ENCODE measurements around the gene ANK2.

DNA sequence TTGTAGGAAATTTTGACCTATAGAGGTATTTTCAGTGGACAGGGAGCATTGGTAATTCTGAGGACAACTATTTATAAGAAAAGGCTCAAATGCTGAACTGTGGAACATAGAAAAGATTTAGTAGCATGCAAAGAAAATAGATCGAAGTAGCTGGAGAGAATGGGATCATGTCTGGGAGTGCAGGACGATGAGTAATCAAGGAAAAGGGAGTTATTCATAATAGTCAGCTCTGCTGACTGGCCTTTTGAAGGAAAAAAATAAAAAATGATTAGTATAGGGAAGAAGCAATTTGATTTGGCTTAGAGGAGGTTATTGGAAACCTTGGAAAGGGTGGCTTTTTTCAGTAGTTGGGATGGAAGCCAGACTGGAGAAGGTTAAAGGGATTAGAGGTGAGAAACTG lies 22.9 kb upstream of the ANK2 start:
- no peak for TF ChIP-seq GATA2 (IDR thresholded peaks at IDR 0.05; ENCODE audit: low read depth, low read length)
- TF ChIP-seq GATA3 (IDR thresholded peaks at IDR 0.05; ENCODE audit: low read depth, low read length): no peak
